Dedifferentiated amniotic fluid mesenchymal stem cell (primary cell): ENCODE data around the gene CSTB.
A peak's percentile ranks its signal among the peaks of the same experiment; 100 is the strongest.

Source experiments
- DNase-seq: peaks from one replicate; pipeline ENCODE4 v3.0.0-alpha.2; 2016; ENCODE audit errors: extremely low spot score

Gene CSTB

DNA sequence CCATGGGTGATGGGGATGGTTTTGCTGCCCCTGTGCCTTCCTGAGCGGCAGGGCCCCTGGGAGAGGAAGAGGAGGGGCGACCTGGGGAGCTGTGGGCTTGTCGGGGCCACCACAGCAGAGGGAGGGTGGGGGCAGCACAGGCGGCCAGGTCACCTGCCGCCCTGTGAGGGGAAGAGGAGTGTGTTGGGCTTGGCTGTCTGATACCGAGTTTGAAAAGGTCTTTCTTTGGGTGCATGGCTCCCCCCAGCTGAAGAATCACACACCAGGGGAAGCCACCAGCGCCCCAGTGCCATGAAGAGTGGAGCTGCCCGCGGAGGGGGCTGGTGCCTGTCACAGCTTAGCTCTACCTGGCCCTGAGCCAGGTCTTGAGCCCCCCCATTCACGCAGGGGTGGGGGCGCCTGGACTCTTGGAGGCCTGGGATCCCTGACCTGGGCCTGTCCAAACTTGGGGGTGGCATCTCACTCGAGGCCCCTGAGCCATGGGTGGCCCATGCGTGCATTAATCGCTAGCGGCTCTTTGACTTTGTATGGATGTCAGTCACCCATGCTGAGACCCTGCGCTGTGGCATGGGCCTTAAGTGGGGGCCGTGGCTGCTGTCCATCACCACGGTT is 26.4 kb downstream of the CSTB start:
- no peak for DNase-seq

- no peak for DNase-seq
Measured at GRCh38 chr21:43748622-43749021, 27.5 kb downstream of the CSTB start.

DNA sequence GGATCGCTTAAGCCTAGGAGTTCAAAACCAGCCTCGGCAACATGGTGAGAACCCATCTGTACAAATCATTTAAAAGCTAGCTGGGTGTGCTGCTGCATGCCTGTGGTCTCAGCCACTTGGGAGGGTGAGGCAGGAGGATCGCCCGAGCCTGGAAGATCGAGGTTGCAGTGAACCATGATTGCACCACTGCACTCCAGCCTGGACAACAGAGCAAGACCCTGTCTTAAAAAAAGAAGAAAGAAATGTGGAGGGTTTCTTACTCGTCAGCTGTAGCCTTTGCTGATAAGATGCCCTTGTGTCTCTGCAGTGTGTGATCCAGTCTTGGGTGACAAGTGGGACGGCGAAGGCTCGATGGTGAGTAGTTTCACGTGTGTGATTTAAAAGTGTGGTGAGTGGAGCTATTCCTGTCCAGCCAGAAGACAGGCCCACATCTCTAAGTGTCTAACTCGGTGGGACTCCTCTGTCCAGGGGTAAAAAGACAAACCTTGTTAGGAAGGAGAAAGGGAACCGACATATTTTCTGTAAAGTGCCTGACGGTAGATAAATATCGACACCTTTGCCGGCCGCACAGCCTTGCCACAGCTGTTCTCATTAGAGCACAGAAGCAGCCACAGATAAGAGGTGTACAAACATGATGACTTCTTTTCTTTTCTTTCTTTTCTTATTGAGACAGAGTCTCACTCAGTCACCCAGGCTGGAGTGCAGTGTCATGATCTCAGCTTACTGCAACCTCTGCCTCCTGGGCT is 30.2 kb downstream of the CSTB start:
- DNase-seq, result no peak

DNA sequence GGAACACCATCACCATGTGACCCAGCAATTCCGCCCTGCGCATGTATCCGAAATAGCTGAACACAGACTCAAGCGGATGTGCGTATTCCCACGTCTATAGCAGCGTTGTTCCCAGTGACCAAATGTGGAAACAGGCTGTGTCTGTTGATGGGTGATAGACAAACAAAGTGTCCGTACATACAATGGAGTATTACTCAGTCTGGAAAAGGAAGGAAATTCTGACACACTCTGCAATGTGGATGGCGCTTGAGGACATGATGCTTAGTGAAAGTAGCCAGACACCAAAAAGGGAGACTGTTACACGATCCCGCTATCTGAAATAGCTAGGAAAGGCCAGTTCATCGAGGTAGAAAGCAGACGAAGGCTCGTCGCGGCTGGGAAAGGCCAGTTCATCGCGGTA is 31.4 kb downstream of the CSTB start:
- DNase-seq, result no peak

DNA sequence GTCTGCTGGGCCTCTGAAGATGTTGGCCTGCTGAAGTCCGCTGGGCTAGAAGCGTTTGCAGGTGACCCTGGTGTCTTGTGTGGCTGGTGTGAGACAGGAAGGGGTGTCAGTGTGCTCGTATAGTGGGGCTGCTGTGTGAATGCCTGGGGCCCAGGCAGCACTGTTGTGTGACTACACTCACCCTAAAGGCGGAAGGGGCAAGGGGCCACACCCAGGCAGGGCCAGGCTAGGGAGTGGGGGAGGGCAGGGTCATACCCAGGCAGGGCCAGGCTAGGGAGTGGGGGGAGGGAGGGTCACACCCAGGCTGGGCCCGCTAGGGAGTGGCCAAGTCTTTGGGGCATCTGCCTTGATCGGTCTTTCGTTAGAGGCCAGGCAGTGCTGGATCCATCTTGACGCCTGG is 32.2 kb downstream of the CSTB start:
- no peak for DNase-seq

GRCh38 chr21:43741423-43742096 is 34.5 kb downstream of the CSTB start:
- no peak for DNase-seq

DNA sequence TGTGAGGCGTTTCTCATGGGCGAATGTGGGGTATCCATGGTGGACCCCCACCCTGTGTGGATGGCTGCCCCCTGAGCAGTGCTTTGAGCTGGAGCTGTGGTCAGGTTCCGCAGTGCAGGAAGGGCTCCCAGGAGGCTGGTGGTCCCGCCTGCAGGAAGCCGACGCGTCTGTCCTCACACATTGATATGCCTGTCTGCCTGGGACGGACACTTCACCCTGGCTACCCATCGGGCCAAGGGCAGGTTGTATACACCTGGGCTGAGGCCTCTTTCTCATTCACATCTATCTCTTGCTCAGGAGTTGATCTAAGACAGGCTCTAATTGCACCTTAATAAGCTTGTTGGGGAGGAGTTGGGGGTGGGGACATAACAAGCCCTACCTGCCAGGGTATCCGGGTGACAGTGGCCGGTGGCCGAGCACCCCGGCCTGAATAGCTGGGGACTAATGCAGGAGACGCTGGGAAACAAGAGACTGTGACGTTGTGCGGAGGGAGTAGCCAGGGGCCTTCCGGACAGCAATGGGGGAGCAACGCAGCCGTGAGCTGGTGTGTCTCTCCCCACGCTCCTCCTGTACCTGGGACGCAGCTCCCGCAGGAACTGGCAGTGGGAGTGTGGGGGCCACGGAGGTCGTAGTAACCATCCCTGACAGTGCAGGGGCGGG is 35.5 kb downstream of the CSTB start:
- no peak for DNase-seq

DNA sequence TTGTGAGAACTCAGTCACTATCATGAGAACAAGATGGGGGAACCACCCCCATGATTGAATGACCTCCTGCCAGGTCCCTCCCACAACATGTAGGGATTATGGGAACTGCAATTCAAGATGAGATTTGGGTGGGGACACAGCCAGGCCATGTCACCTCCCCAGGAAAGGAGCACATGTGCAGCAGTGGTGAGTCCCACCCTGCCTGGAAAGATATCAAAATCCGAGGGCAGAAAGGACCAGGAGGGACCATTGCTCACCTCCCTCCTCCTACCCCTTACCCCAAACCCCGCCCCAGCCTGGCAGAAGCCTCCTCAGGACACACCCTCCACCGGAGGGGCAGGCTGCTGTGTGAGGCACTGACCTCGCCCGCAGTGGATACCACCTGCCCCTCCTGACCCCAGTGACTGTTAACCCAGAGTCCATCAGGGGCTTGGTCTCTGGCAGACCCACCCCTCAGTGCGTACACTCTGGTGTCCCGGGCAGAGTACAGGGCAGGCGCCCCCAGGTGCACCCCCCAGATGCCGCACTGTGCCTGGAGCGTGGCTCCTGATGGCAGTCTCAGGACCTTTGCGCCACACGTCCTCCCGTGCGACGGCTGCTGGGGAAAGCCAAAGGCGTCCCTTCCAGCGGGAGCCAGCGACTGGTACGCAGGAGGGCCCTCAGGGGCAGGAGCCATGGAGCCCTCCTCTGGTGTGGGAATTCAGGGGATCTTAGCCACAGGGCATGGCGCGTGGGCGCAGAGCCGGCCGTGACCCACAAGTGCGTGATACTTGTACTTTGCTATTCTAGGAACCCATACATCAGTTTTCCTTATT is 36.3 kb downstream of the CSTB start:
- no peak for DNase-seq

DNA sequence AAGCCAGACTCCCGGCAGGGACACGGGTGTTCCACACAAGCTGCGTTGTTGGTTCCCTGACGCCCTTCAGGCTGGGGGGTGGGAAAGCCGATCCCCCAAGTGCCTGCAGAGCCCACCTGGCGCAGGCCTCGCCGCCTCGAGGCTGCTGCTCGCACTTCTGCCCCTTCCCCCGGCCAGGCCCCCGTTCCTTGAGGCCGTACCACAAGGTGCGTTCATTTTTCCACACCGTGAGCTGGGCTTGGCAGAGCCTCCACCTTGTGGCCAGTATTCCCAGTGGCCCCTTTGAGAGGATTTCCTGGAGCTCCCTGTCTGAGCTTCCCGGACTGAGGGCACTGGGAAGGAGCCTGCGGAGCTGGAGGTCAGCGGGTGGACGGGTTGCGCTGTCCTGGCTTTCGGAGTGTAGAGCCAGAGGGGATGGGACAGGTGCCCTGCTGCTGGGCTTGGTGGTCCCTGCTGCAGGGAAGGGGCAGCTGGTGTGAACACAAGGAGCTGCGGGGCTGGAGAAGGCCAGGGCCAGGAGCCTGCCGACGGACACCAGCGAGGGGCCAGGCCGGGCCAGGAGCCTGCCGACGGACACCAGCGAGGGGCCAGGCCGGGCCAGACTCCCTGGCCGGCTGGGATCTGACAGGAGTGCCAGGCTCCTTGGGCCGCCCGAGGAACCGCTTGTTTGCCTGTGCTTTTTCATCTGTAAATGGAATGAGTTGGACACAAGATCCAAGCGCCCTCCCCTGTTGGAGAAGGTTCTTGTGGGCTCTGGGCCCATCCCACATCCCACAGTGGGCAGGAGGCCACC is 38.8 kb downstream of the CSTB start:
- DNase-seq, result no peak

DNA sequence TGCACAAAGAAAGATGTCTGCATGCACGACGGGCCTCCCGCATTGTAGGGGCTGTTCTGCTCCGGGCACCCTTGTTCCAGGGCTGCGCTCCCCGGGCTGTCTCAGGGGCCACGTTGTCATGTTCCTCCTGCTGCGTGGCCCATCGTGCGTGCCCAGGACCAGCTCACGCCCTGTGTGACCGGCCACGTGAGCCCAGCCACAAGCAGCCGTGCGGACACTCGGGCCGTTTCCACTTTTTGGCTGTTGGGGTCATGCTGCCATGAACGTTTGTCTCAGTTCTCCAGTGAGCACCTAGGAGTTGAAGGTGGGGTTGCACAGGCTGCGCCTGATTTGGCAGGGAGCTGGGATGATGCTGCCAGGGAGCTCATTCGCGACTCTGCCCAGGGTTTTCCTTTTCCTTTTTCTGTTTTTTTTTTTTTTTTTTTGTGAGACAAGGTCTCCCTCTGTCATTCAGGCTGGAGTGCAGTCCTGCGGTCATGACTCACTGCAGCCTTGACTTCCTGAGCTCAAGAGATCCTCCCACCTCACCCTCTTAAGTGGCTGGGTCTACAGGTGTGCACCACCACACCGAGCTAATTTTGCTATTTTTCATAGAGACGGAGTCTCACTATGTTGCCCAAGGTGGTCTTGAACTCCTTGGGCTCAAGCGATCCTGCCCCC is 39.8 kb downstream of the CSTB start:
- no peak for DNase-seq

- no peak for DNase-seq
Measured at GRCh38 chr21:43735236-43736091, 40.6 kb downstream of the CSTB start.

- DNase-seq, result no peak
Measured at GRCh38 chr21:43734928-43735229, 41.2 kb downstream of the CSTB start.

DNA sequence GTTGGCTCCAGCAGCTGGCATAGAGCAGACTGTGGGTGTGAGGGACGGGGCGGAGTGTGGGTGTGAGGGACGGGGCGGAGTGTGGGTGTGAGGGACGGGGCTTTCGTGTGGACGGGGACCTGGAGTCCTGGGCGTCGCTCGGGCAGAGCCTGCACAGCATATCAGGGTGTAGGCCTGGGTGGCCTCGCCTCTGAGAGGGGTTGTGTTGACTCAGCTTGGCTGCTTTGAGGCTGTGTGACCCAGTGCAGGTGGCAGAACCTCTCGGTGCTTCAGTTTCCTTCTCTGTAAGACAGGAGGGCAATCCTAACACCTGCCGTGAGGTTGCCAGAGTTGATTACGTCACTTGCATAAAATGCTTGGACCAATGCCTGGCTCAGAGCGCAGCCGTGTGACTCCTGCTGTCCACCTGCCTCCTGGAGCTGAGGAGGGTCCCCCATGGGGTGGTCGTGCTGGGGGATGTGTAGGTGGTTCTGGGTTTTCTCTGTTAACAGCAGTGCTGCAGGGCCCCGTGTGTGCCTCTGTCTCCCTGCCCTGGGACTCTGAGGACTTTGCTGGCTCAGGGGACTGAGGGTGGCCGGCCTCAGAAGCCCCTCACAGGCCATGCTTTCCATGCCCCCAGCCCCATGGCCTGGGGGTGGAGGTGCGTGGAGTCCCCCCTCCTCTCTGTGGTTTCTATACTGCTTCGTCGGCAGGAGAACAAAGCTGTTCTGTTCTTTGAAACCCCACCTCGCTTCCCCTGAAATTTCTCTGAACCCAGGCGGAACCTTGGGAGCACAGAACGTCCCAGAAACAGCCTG is 41.8 kb downstream of the CSTB start:
- DNase-seq, result no peak

GRCh38 chr21:43733529-43734071 is 42.5 kb downstream of the CSTB start:
- DNase-seq, result peak; percentile 28

- no peak for DNase-seq
Measured at GRCh38 chr21:43733060-43733459, 43.0 kb downstream of the CSTB start.

- no peak for DNase-seq
Measured at GRCh38 chr21:43731891-43732711, 44.0 kb downstream of the CSTB start.

DNA sequence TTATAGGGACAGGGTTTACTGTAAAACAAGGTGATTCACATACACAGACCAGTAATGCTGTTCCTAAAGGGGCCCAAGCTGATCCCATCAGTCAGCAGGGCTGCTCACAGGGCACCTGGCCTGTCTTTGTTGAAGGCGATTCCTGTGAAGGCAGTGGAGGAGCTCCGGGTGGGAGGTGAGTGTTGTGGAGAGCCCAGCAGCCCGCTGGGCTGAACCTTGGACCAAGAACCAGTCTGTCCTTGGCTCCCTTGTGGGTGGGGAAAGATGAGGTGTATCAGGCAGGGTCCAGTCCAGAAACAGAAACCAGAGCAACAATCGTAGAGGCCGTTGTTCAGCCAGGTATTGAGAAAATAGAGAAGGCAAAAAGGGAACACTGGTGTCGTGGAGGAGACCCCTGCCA is 44.6 kb downstream of the CSTB start:
- DNase-seq, result no peak
